Uterus (tissue), 2 donors: ENCODE measurements around the gene CACNA1B.
"Not testable (repeated sequence)": the region's sequence is repeated elsewhere in the genome, so short reads cannot be mapped to it uniquely, and the experiment has no call there.

Source experiments
- CTCF ChIP-seq, 4 experiments: fragments of 200-600 bp in 2 of 4; fragments of 450-650 bp in 2 of 4; sonication (generic) in 2 of 4; IDR thresholded peaks; one replicate each; pipeline ENCODE4 v1.5.1; 2016 to 2019; ENCODE audit warnings: antibody characterized with exemption in 4 of 4, mild to moderate bottlenecking in 2 of 4, moderate library complexity in 1 of 4
- POLR2A ChIP-seq, 2 donors: fragments of 450-650 bp; IDR thresholded peaks; one replicate each; pipeline ENCODE4 v1.6.1; 2016; ENCODE audit warnings: antibody characterized with exemption in 2 of 2, mild to moderate bottlenecking in 1 of 2, moderate library complexity in 1 of 2

GRCh38 chr9:138166793-138167192 is 289.2 kb downstream of the CACNA1B start:
- not testable (repeated sequence) for TF ChIP-seq POLR2A, CTCF (IDR thresholded peaks at IDR 0.05)
